ENCODE results near the gene RNU1-1.
"Not testable (repeated sequence)": the region's sequence is repeated elsewhere in the genome, so short reads cannot be mapped to it uniquely, and the experiment has no call there.

Gene RNU1-1

DNA sequence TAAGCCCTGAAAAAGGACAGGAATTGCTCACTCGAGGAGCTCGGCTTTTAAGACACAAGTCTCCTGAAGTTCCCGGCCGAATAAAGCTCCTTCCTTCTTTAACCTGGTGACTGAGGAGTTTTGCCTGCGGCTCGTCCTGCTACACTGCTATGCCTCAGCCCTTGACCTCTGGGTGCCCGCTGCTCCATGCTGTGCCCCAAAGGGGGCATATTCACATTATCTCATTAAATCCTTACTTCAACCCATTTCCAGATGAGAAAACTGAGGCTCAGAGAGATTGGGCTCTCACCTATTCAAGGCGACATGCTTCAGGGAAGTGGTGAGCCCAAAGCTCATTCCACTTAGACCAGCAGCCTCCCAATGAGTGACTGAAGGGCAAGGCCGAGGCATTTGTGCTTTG, 20.4 kb downstream of the RNU1-1 start:
- not testable (repeated sequence) for DNase-seq (ENCODE audit: low read depth, low spot score)

DNA sequence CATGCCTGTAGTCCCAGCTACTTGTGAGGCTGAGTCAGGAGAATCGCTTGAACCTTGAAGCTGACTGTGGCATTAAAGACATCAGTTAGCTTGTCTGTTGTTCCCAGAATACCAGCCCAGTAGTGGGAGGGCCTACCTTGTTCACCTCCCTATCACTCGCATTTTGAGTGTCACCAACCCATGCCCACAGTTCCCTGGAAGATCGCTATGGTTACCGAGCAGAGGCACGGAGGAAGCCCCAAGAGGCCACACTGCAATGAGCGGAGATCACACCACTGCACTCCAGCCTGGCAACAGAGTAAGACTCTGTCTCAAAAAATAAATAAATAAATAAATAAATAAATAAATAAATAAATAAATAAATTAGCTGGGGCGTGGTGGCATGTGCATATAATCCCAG, 21.1 kb downstream of the RNU1-1 start:
- not testable (repeated sequence) for DNase-seq (ENCODE audit: low read depth, low spot score)

DNA sequence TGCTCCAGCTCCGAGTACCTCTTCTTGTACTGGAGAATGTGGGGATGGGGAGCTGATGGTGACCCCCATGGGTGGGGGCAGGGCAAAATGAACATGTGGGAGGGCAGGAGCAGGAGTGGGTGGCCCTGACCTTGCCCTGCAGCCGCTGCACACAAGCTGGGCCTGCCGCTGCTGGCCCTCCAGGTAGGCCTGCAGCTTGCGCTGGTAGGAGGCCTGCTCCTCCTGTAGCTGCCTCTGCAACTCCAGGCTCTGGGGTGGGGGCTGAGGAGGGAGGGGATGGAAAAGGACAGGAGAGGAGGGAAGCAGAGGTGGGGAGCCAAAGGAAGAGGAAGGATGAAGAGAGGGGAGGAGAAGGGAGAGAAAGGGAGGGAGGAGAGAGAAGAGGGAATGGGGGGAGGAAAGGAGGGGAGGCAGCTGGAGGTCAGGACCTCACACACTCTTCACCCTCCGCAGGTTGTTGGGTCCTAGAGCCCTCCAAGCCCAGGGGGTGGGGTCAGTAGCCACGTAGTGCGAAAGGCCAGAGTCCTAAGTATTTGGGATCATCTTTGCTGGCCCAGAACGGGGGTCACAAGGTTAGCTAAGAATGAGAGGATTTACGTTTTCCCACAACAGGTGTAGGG, 22.9 kb downstream of the RNU1-1 start:
- DNase-seq (ENCODE audit: low read depth, low spot score): no peak

DNA sequence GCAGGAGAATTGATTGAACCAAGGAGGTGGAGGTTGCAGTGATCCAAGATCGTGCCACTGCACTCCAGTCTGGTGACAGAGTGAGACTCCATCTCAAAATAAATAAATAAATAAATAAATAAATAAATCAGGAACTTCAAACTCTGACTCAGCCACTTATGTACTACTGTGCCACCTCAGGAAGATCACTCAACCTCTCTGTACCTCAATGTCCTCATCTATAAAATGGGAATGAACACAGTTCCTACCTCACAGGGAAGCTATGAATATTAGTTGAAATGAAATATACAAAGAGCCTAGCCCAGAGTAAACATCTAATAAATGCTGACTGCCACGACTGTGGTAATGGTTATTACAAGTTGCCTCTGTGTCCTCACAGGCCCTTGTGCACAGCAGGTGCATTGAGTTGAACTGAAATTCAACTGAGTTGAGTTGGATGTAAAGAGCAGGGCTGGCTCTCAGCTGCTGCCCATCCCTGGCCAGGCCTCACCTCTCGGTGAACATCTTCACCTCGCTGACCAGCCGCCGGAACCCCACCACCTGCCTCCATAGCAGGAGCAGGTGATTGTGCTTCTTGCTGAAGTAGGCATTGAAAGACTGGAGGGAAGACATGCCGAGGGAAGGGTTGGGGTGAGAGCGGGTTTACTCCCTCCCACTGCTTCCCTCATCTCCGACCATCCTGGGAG, 24.7 kb downstream of the RNU1-1 start:
- DNase-seq (ENCODE audit: low read depth, low spot score): not testable (repeated sequence)

DNA sequence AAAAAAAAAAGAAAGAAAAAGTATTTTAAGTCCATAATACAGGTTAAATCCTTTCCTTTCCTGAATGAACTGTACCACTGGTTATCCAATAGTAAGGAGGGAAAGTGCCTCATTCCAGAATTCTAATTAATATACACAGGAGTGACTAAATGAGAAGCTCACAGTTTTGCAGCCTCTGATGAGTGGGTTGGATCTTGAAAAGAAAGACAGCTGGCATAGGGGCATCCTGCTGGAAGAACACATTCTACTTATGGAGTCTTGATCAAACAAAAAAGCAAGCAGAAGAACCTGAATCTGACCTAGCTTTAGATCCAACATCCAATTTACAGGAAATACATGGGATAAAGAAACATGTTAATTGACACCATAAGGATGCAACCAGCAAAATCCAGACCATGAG, 27.1 kb downstream of the RNU1-1 start:
- not testable (repeated sequence) for DNase-seq (ENCODE audit: low read depth, low spot score)

DNA sequence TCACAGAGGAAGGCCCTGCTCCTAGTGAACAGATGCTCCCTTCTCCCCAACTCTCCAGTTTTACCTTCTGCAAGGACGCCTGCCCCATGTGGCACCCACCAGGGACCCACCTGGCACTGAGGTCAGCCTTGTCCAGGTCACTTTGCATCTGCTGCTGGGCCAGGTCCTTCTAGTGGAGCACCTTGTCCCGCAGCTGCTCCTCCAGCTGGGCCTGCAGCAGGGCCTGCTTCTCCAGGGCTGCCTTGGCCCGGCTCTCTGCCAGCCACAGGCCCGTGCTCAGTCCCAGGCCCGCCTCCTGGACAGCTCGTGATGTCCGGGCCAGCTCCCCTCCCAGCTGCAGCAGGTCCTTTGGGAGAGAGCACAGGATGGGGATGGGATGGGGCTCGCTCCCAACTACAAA, 27.8 kb downstream of the RNU1-1 start:
- DNase-seq (ENCODE audit: low read depth, low spot score): not testable (repeated sequence)

DNA sequence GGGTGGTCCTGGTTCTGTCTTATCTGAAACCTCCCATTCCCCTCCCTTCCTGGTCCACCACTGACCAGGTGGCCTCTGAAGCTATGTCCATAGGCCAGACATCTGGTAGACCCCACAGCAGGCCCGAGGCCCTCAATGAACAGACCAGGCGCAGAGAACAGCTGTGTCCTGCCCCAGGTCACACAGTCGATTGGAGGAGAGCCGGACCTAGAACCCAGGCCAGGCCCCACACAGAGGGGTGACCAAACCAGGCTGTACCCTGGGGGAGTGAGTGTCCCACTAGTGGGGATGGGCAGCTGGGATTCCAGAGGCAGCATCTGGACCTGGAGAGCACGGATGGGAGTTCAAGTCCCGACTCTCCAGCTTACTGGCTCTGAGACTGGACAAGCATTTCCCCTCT, 29.2 kb downstream of the RNU1-1 start:
- DNase-seq (ENCODE audit: low read depth, low spot score): no peak

DNA sequence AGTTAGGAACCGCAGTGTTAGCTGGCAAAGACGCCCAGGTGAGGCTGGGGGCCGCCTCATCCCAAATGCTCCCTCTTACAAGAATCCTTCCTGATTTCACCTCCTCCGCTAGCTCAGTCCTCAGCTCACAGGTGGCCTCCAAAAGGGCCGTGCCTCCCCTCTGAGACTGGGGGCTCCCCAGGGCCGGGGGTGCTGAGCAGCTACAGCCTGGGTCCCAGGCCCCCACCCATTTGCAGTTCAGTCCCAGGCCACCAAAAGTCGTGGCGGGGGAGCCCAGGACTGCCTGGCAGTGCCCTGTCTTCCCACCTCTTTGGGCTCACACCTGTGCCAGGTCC, 29.6 kb downstream of the RNU1-1 start:
- no peak for DNase-seq (ENCODE audit: low read depth, low spot score)

DNA sequence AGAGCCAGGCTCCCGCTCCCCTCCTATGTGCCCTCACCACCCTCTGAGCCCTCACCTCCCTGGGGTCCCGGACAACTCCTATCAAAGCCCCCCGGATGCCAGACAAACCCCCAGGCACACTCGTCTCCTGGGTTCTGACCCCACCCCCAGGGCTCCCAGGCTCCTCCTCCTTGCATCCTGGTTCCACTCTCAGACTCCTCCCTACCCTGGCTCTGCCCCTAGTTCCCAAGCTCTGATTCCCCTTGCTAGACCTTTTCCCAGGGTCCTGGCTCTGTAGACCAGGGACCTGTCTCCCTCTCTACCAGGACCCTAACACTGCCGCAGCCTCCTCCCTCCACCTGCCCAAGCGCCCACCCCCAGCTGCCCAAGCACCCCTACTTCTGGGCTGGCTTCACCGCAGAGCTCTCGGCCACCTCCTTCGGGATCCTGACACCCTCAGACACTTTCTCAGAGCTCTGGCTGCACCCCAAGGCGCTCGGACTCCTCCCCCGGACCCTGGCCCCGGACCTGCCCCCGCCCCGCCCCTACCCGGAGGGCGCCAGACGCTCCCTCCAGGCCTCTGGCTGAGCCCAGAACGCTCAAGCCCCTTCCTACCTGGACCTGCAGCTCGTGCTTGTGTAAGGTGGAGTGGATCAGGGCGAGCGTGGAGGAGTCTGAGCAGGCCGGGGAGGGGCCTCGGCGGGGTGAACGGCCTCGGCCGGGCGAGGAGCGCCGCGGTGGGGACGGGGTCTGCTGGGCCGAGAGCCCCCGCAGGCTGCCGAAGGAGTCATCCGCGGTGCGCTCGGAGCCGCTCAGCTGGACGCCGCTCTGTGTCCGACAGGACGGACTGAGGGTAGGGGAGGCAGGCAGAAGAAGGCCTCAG, 30.2 kb downstream of the RNU1-1 start:
- DNase-seq (ENCODE audit: low read depth, low spot score): not testable (repeated sequence)

DNA sequence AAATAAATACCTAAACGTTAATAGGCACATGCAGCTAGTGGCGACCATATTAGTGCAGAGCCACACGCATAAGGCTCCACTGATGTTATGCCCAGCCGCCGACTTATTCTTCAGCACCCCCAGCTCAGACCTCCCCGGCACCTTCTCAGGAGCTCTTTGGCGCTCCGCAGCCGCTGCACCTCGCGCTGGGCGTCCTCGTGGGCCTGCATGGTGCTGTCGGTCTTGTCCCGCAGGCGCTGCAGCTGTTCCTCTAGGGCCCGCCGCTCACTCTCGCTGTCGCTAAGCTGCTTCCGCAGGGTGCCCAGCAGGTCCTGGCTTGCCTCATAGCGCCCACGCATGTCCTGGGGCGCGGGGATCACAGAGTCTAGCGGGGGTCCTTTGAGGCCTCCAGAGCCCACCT, 30.9 kb downstream of the RNU1-1 start:
- not testable (repeated sequence) for DNase-seq (ENCODE audit: low read depth, low spot score)

DNA sequence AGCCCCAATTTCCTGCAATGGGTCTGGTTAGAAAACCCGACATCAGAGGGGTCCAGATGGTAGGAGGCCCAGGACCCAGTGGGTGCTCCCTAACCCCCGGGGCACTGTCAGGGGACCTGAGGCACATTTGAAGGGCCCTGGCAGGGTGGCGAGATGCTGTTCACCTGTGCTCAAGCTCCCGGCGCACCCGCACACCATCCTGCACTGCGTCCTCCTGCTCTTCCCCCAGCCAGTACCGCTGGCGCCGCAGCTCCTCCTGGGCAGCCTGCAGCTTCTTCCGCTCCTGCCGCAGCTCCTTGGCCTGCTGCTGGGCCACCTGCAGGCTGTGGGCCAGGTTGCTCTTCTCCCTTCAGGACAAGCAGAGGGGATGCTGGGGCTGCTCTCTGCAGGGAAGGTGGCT, 36.0 kb downstream of the RNU1-1 start:
- DNase-seq (ENCODE audit: low read depth, low spot score): no peak

DNA sequence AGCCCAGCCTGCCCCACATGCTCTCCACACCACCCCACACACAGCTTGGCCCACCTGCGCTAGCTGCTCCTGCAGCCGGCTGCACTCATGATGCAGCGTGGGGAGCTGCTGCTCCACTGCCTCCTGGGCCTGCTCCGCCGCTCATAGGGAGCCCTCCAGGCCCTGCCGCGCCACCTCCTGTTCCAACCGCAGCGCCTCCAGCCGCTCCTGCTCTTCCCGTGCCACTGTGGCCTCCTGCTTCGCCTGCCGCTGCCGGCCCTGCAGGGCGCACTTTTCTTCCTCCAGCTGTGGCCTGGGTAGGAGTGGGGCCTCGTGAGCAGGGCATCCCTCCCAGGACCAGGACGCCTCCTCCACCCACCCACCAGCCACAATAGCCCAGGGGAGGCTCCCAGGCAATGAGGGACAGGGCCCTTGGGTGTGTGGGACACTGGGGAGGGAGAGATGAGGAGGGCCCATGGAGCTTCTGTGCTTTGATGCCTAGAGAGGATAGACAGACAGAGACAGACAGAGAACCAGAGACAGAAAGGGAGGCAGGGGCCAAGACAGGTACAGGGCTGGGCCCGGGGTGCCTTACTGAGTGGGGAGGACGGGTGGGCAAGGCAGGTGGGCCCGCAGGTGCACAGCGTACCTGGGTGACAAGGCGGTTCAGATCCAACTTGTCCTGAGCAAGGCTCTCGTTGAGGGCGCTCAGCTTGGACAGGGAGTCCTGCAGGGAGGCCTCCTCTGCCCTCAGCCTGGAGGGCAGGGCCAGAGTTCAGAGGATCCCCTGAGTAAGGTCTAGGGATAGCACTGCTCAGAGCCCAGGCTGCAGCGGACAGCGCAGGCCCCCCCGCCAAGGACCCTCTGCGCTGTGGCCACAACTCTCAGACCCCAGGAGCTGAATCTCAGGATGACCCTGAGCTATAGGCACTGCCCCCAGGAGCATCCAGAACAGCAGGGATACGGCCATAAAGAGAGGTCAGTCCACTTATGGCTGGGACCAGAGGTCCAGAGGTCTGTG, 38.0 kb downstream of the RNU1-1 start:
- not testable (repeated sequence) for DNase-seq (ENCODE audit: low read depth, low spot score)

DNA sequence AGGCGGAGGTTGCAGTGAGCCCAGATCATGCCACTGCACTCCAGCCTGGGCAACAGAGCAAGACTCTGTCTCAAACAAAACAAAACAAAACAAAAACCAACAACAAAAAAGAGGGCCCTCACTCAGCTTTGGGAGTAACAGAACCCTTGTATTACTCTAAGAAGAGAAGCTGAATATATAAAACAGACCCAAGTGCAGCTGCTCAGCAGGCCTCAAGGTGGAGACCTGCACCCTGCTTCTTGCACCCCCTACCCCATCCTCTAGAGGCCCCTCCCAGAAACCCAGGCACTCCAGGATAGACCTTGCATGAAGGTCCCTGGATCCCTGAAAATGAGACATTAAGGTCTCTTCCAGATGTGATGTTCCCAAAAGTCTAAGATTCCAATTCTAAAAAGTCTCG, 39.2 kb downstream of the RNU1-1 start:
- not testable (repeated sequence) for DNase-seq (ENCODE audit: low read depth, low spot score)

DNA sequence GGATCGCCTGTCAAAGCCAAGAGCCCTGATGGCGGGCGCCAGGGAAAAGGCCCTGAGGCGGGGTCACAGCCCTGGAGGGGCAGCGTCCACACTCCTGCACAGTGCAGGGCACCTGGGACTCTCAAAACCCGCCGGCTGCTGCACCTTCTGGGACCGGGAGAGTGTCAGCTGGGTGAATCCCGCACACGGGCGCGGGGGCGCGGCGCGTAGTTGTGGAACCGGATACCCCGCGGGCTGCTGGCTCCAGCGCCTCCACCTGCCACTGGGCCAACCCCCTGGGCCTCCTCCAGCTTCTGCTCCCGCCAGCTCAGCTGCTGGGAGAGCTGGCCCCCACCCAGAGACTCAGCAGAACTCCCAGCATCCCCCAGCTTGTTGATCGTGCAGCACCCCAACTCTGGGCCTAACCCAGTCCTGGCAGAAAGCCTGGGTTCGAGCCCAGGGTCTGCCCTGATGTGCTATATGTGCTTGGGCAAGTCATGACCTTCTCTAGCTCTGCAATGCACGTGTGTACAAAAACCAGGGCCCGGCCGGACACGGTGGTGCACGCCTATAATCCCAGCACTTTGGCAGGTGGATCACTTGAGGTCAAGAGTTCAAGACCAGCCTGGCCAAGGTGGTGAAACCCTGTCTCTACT, 39.8 kb downstream of the RNU1-1 start:
- no peak for DNase-seq (ENCODE audit: low read depth, low spot score)

DNA sequence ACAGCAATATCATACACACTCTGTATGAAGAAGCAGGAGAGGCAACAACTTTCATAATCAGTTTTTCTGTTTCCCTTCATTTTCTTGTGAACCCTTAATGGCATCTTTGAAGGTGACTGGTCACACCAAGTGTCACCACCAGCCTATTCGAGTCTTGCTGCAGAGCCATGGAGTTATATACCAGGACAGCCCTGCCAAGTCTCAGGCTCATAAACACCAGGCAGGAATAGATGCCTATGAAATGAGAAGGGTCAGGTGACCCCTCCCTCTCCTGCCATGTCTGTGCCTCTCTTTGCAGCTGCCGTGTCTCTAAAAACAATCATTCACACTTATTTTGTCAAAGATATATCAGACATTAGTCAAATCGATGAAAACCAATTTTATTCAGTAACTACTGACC, 45.5 kb downstream of the RNU1-1 start:
- DNase-seq (ENCODE audit: low read depth, low spot score): no peak

DNA sequence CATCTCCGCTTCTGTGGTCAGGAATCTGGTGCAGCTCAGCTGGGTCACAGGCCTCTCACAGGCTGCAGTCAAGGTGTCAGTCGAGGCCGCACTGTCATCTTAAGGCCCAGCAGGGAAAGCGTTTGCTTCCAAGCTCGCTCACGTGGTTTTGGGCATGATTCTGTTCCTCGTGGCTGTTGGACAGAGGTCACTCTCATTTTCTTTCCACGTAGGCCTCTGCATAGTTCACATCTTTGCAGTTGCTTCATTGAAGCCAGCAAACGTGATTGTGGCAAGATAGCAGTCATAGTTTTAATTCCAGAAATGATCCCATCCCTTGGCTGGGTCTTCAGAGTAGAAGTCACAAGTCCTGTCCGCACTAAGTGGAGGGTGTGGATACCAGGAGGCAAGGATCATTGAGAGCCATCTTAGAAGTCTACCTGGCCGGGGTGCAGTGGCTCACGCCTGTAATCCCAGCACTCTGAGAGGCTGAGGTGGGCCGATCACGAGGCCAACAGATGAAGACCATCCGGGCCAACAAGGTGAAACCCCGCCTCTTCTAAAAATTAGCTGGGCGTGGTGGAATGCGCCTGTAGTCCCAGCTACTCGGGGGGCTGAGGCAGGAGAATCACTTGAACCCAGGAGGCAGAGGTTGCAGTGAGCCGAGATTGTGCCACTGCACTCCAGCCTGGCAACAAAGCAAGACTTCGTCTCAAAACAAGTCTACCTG, 49.0 kb downstream of the RNU1-1 start:
- DNase-seq (ENCODE audit: low read depth, low spot score): no peak
